ENCODE data around the gene CROCC. TPM values are rescaled to one million over a fixed set of nuclear protein-coding genes. Genes with fewer than 3 reads are reported as not detected.

CROCC gene
- total RNA-seq, 4 donors from 2014 or later: 8.0 to 34.5 (median 30.0) TPM

- peaks cover 0 to 17% (median 0%) of the 10 kb centered on the region in 3 donors for H3K9me3 ChIP-seq
- peaks cover 0 to 29% (median 5%) of the 10 kb centered on the region in 3 donors for H3K4me1 ChIP-seq
- H3K4me3 ChIP-seq: peak overlapping the region; percentile 28 to 56
- no peak for TF ChIP-seq CTCF (IDR thresholded peaks at IDR 0.05)
- no peak for TF ChIP-seq POLR2A (IDR thresholded peaks at IDR 0.05)
- no peak for TF ChIP-seq POLR2AphosphoS5 (IDR thresholded peaks at IDR 0.05)
- no peak for TF ChIP-seq EP300 (IDR thresholded peaks at IDR 0.05)
- no peaks in the 10 kb centered on the region for H3K36me3 ChIP-seq
- H3K27ac ChIP-seq: peak overlapping the region; percentile 92 to 95 (median 93)
- ATAC-seq: no peak
- H3K27me3 ChIP-seq: no peaks in the 10 kb centered on the region
These were observed 18.3 kb upstream of the CROCC start for GRCh38 chr1:16903458-16903796.

- peaks cover 0 to 29% (median 5%) of the 10 kb centered on the region in 3 donors for H3K4me1 ChIP-seq
- TF ChIP-seq POLR2AphosphoS5 (IDR thresholded peaks at IDR 0.05) (peak; percentile 17), POLR2A (IDR thresholded peaks at IDR 0.05) (no peak), CTCF (IDR thresholded peaks at IDR 0.05) (peak in 1 of 4 experiments; percentile 1)
- H3K27ac ChIP-seq: peak overlapping the region; percentile 92 to 95 (median 93)
- WGBS, 2 donors (ENCODE audit: low coverage in 1 of 2): 0 to 1% methylated on average over 26 to 27 of the region's 27 CpGs
- no peaks in the 10 kb centered on the region for H3K36me3 ChIP-seq
- peaks cover 0 to 17% (median 0%) of the 10 kb centered on the region in 3 donors for H3K9me3 ChIP-seq
- peak; percentile 99 for ATAC-seq
- peak overlapping the region; percentile 28 to 56 for H3K4me3 ChIP-seq
- no peaks in the 10 kb centered on the region for H3K27me3 ChIP-seq
These were observed 17.1 kb upstream of the CROCC start for GRCh38 chr1:16904560-16905109.

GRCh38 chr1:16905110-16905867 lies 16.4 kb upstream of the CROCC start:
- Histone ChIP-seq H3K4me3 (peak overlapping the region; percentile 28 to 56), H3K27me3 (no peaks in the 10 kb centered on the region), H3K9me3 (peaks cover 0 to 17% (median 0%) of the 10 kb centered on the region in 3 donors), H3K36me3 (no peaks in the 10 kb centered on the region), H3K27ac (peak overlapping the region; percentile 92 to 95 (median 93)), H3K4me1 (peaks cover 0 to 29% (median 5%) of the 10 kb centered on the region in 3 donors)
- TF ChIP-seq POLR2AphosphoS5 (IDR thresholded peaks at IDR 0.05) (peak; percentile 100), CTCF (IDR thresholded peaks at IDR 0.05) (no peak), POLR2A (IDR thresholded peaks at IDR 0.05) (peak; percentile 96), EP300 (IDR thresholded peaks at IDR 0.05) (no peak)
- ATAC-seq: peak; percentile 95
- 8 to 12% methylated on average over 12 of the region's 12 CpGs for WGBS, 2 donors (ENCODE audit: low coverage in 1 of 2)

GRCh38 chr1:16905868-16906702 lies 15.6 kb upstream of the CROCC start:
- Histone ChIP-seq H3K4me3 (no peak overlapping the region), H3K9me3 (peaks cover 0 to 17% (median 0%) of the 10 kb centered on the region in 3 donors), H3K4me1 (peaks cover 0 to 29% (median 5%) of the 10 kb centered on the region in 3 donors), H3K36me3 (no peaks in the 10 kb centered on the region), H3K27me3 (no peaks in the 10 kb centered on the region), H3K27ac (peak overlapping the region; percentile 92 to 95 (median 93))
- WGBS, 2 donors (ENCODE audit: low coverage in 1 of 2): 71 to 80% methylated on average over 6 to 10 of the region's 11 CpGs
- ATAC-seq: no peak
- TF ChIP-seq EP300 (IDR thresholded peaks at IDR 0.05) (no peak), POLR2AphosphoS5 (IDR thresholded peaks at IDR 0.05) (no peak), CTCF (IDR thresholded peaks at IDR 0.05) (no peak), POLR2A (IDR thresholded peaks at IDR 0.05) (no peak)

Measured in gastroesophageal sphincter (tissue), 4 donors.